IMR-90 (cell line): ENCODE results near the gene NT5C1B. TPM values are rescaled to one million over a fixed set of nuclear protein-coding genes. Genes with fewer than 3 reads are reported as not detected.

Experiments used
- ATAC-seq: fragments of 200-7000 bp; cut with Tn5 transposase; 2 replicates; pipeline ENCODE4 v1.9.1; 2020; ENCODE audit warnings: low read depth, mild to moderate bottlenecking, moderate library complexity
- BruUV-seq: library from RNA; stranded (reverse); fragments of 400-500 nt; replicated peaks from 2 replicates; lab custom pipeline; 2021; lab: Mats Ljungman, UMichigan
- CTCF ChIA-PET: fragments of 300-600 bp; formaldehyde crosslinking; extraction: SDS; loops from one replicate; lab custom pipeline; 2021; ENCODE audit warnings: antibody characterized with exemption; lab: Yijun Ruan, JAX
- POLR2A ChIA-PET: fragments of 300-600 bp; sonication (Branson Sonifier 250); formaldehyde crosslinking; loops from one replicate; lab custom pipeline; 2022; ENCODE audit warnings: antibody characterized with exemption; ENCODE audit not compliant: unreplicated experiment; lab: Charles Lee
- DNase-seq: peaks from one replicate; pipeline ENCODE4 v3.0.0; 2013
- H2AFZ ChIP-seq: replicated peaks from 2 replicates; pipeline ENCODE3; 2013; ENCODE audit warnings: low read length, mild to moderate bottlenecking; ENCODE audit not compliant: poor library complexity
- H2AK5ac ChIP-seq: 2 replicates; pipeline ENCODE4 v1.6.1; 2013; ENCODE audit warnings: low read depth, low read length, inconsistent platforms
- H2AK9ac ChIP-seq: replicated peaks from 2 replicates; pipeline ENCODE3; 2013; ENCODE audit warnings: mild to moderate bottlenecking, low read depth, low read length, moderate library complexity; ENCODE audit not compliant: poor library complexity
- H2BK120ac ChIP-seq: 2 replicates; pipeline ENCODE4 v1.6.1; 2013; ENCODE audit warnings: low read depth, low read length, inconsistent platforms
- H2BK15ac ChIP-seq: 3 replicates; pipeline ENCODE4 v1.6.1; 2013; ENCODE audit warnings: low read depth, low read length, inconsistent platforms
- H2BK20ac ChIP-seq: 2 replicates; pipeline ENCODE4 v1.6.1; 2013; ENCODE audit warnings: low read depth, mild to moderate bottlenecking, inconsistent platforms, low read length, moderate library complexity
- H2BK5ac ChIP-seq: 2 replicates; pipeline ENCODE4 v1.6.1; 2013; ENCODE audit warnings: mild to moderate bottlenecking, low read depth, low read length, inconsistent platforms; ENCODE audit not compliant: poor library complexity, severe bottlenecking
- H3K14ac ChIP-seq: replicated peaks from 2 replicates; pipeline ENCODE4 v1.6.1; 2013; ENCODE audit warnings: low read depth, low read length, inconsistent platforms
- H3K18ac ChIP-seq: 2 replicates; pipeline ENCODE4 v1.6.1; 2013; ENCODE audit warnings: low read depth, low read length, control low read depth
- H3K23ac ChIP-seq: 2 replicates; pipeline ENCODE4 v1.6.1; 2013; ENCODE audit warnings: low read depth, low read length, inconsistent platforms
- H3K27ac ChIP-seq: 2 replicates; pipeline ENCODE4 v1.5.1; 2013; ENCODE audit warnings: mild to moderate bottlenecking, control low read depth, low read length; ENCODE audit not compliant: insufficient read depth
- H3K27me3 ChIP-seq: 2 replicates; pipeline ENCODE4 v1.6.1; 2013; ENCODE audit warnings: low read length; ENCODE audit not compliant: control insufficient read depth, insufficient read depth
- H3K36me3 ChIP-seq: 2 replicates; pipeline ENCODE4 v1.6.1; 2013; ENCODE audit warnings: low read length, mixed read lengths; ENCODE audit not compliant: control insufficient read depth, insufficient read depth
- H3K4ac ChIP-seq: 2 replicates; pipeline ENCODE4 v1.6.1; 2013; ENCODE audit warnings: low read depth, low read length, inconsistent platforms
- H3K4me1 ChIP-seq: 2 replicates; pipeline ENCODE4 v1.6.1; 2013; ENCODE audit warnings: low read length, mixed read lengths; ENCODE audit not compliant: control insufficient read depth, insufficient read depth
- H3K4me2 ChIP-seq: 2 replicates; pipeline ENCODE4 v1.6.1; 2013; ENCODE audit warnings: low read depth, mild to moderate bottlenecking, control low read depth, low read length, moderate library complexity
- H3K4me3 ChIP-seq: 2 replicates; pipeline ENCODE4 v1.5.1; 2013; ENCODE audit warnings: low read depth, mild to moderate bottlenecking, control low read depth, low read length, moderate library complexity; ENCODE audit not compliant: insufficient read depth
- H3K56ac ChIP-seq: 2 replicates; pipeline ENCODE4 v1.6.1; 2013; ENCODE audit warnings: low read length, inconsistent platforms; ENCODE audit not compliant: insufficient read depth; ENCODE audit errors: extremely low read depth
- H3K79me1 ChIP-seq, 2 experiments: 2 replicates each; pipeline ENCODE4 v1.6.1; 2013; ENCODE audit warnings: low read length in 2 of 2, inconsistent platforms in 1 of 2, low read depth in 1 of 2
- H3K9ac ChIP-seq: 2 replicates; pipeline ENCODE4 v1.6.1; 2013; ENCODE audit warnings: low read depth, low read length, control low read depth
- H3K9me1 ChIP-seq: 2 replicates; pipeline ENCODE4 v1.6.1; 2013; ENCODE audit warnings: low read length, inconsistent platforms; ENCODE audit not compliant: insufficient read depth
- H3K9me3 ChIP-seq: 2 replicates; pipeline ENCODE4 v1.6.1; 2013; ENCODE audit warnings: low read length; ENCODE audit not compliant: control insufficient read depth, insufficient read depth
- H4K20me1 ChIP-seq: 2 replicates; pipeline ENCODE4 v1.6.1; 2013; ENCODE audit warnings: low read length, inconsistent platforms; ENCODE audit not compliant: insufficient read depth
- H4K5ac ChIP-seq: 2 replicates; pipeline ENCODE4 v1.6.1; 2013; ENCODE audit warnings: mild to moderate bottlenecking, low read depth, low read length, control low read depth
- H4K8ac ChIP-seq, 2 experiments: 2 replicates each; pipeline ENCODE4 v1.6.1; 2013; ENCODE audit warnings: low read depth in 2 of 2, low read length in 2 of 2, control low read depth in 1 of 2, inconsistent platforms in 1 of 2
- H4K91ac ChIP-seq: 2 replicates; pipeline ENCODE4 v1.6.1; 2013; ENCODE audit warnings: low read depth, low read length, inconsistent platforms; ENCODE audit not compliant: insufficient read depth
- CEBPB ChIP-seq: IDR thresholded peaks from 2 replicates; pipeline ENCODE4 v1.6.1; 2012; ENCODE audit warnings: low read depth, low read length, improper control_type of control experiment
- CTCF ChIP-seq: conservative IDR thresholded peaks from 2 replicates; pipeline ENCODE4 v1.5.1; 2012; ENCODE audit warnings: mild to moderate bottlenecking, low read depth, low read length, improper control_type of control experiment
- FOS ChIP-seq: fragments of 150-350 bp; IDR thresholded peaks from 2 replicates; pipeline ENCODE4 v1.6.1; 2016; ENCODE audit warnings: low read depth, low read length
- MAFK ChIP-seq: IDR thresholded peaks from 2 replicates; pipeline ENCODE4 v1.6.1; 2012; ENCODE audit warnings: low read depth, low read length, improper control_type of control experiment
- MAZ ChIP-seq: IDR thresholded peaks from 2 replicates; pipeline ENCODE4 v1.6.1; 2012; ENCODE audit warnings: low read depth, mild to moderate bottlenecking, low read length, improper control_type of control experiment, moderate library complexity, borderline replicate concordance
- MXI1 ChIP-seq: IDR thresholded peaks from 2 replicates; pipeline ENCODE4 v1.6.1; 2012; ENCODE audit warnings: low read depth, mild to moderate bottlenecking, low read length, moderate library complexity, borderline replicate concordance
- NFE2L2 ChIP-seq: fragments of 150-350 bp; IDR thresholded peaks from 2 replicates; pipeline ENCODE4 v1.6.1; 2016; ENCODE audit warnings: low read depth, mild to moderate bottlenecking, low read length
- POLR2A ChIP-seq: IDR thresholded peaks from 2 replicates; pipeline ENCODE4 v1.6.1; 2012; ENCODE audit warnings: mild to moderate bottlenecking, low read depth, low read length
- RAD21 ChIP-seq: IDR thresholded peaks from 2 replicates; pipeline ENCODE4 v1.6.1; 2012; ENCODE audit warnings: low read length, improper control_type of control experiment
- RFX5 ChIP-seq: IDR thresholded peaks from 2 replicates; pipeline ENCODE4 v1.8.0; 2012; ENCODE audit warnings: low read depth, mild to moderate bottlenecking, low read length, moderate library complexity
- SMC3 ChIP-seq: fragments of 150-350 bp; IDR thresholded peaks from 2 replicates; pipeline ENCODE4 v1.6.1; 2016; ENCODE audit warnings: low read depth, mild to moderate bottlenecking, antibody characterized with exemption, low read length, moderate library complexity
- WGBS, 2 experiments: methylation state at CpG; one replicate each; pipeline versions ENCODE4 v1.1.5 to v1.1.7; 2013; ENCODE audit warnings: missing lambda C conversion rate in 2 of 2; ENCODE audit not compliant: insufficient read length in 1 of 2; ENCODE audit errors: extremely low coverage in 2 of 2; 5-methylcytosine and 5-hydroxymethylcytosine counted together
- dilution Hi-C: fragments of 300-500 bp; cut with HindIII; formaldehyde crosslinking; loops from one replicate; pipeline ENCODE4 v1.14.3; 2018; ENCODE audit warnings: low sequenced_read_pairs; ENCODE audit not compliant: unreplicated experiment
- in situ Hi-C: fragments of 300-500 bp; cut with MboI; formaldehyde crosslinking; loops from 3 replicates; pipeline ENCODE4 v1.14.3; 2019; ENCODE audit warnings: low sequenced_read_pairs, inconsistent platforms, mixed read lengths
- intact Hi-C: fragments of 100-400 bp; cut with micrococcal nuclease; formaldehyde crosslinking; loops from 2 replicates; pipeline ENCODE4 v1.10.0; 2022
- polyA plus RNA-seq, 3 experiments: library from polyadenylated mRNA; depleted of rRNA; stranded (reverse); fragments of >200 nt; gene quantifications; 2 replicates each; pipeline ENCODE4 v1.2.3, GENCODE V29; 2012; ENCODE audit warnings: low replicate concordance in 1 of 3
- total RNA-seq: library from RNA; depleted of rRNA; stranded (reverse); fragments of >200 nt; gene quantifications from 2 replicates; pipeline ENCODE4 v1.2.3, GENCODE V29; 2012

Gene NT5C1B
- total and polyA plus RNA-seq, 2 of the 4 experiments (the other 2 are of a cell fraction): not detected

DNA sequence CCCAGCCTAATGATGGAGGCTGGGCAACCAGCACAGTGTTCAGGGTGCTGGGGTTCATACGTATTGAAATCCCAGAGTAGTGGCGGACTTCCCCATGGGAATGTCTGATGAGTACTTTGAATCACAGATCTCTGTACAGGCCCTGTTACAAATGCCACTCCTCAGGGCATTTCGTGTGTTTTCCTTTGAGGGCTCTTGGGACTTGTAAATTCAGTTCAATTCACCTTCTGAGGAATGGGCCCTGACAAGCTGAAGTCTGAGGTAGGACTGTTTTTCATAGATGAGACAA, 28.6 kb downstream of the NT5C1B start:
- peak overlapping the region; percentile 94 to 97 for H4K8ac ChIP-seq
- H2AK9ac ChIP-seq: no peak overlapping the region
- no peak overlapping the region for H3K23ac ChIP-seq
- H3K4me3 ChIP-seq: peak overlapping the region; percentile 68
- H2BK120ac ChIP-seq: peak overlapping the region; percentile 31; the same call in 1 of the 2 replicates
- peak overlapping the region; percentile 89 for H3K14ac ChIP-seq
- no peak for TF ChIP-seq MAFK
- TF ChIP-seq CTCF: no peak
- TF ChIP-seq FOS: no peak
- no peak for TF ChIP-seq RFX5
- TF ChIP-seq NFE2L2: no peak
- no peak for TF ChIP-seq RAD21
- no peak for TF ChIP-seq MXI1
- TF ChIP-seq CEBPB: no peak
- TF ChIP-seq MAZ: no peak
- TF ChIP-seq SMC3: no peak
- no peak for TF ChIP-seq POLR2A
- H4K91ac ChIP-seq: peak overlapping the region; percentile 74
- dilution Hi-C loops: no loop called here
- peaks cover 2% of the 10 kb centered on the region; the same call in 1 of the 2 replicates for H3K9me3 ChIP-seq
- no TSS peak for BruUV-seq
- intact Hi-C loops: no loop called here
- peak overlapping the region; percentile 89 for H3K4me2 ChIP-seq
- H3K4me1 ChIP-seq: peaks cover 4% of the 10 kb centered on the region; the same call in 1 of the 2 replicates
- peak overlapping the region; percentile 73 for H3K56ac ChIP-seq
- H3K4ac ChIP-seq: peak overlapping the region; percentile 81
- peak overlapping the region; percentile 66 for H3K9ac ChIP-seq
- H3K27ac ChIP-seq: peak overlapping the region; percentile 69
- ChIA-PET POLR2A (no interaction called here), CTCF (no interaction called here)
- H4K5ac ChIP-seq: peak overlapping the region; percentile 98
- H3K18ac ChIP-seq: peak overlapping the region; percentile 51; the same call in 1 of the 2 replicates
- no peaks in the 10 kb centered on the region for H3K27me3 ChIP-seq
- in situ Hi-C loops: no loop called here
- H3K9me1 ChIP-seq: no peaks in the 10 kb centered on the region; the same call in 1 of the 2 replicates
- H2BK20ac ChIP-seq: peak overlapping the region; percentile 10; the same call in 1 of the 2 replicates
- H2AK5ac ChIP-seq: peak overlapping the region; percentile 23; the same call in 1 of the 2 replicates
- H3K36me3 ChIP-seq: no peaks in the 10 kb centered on the region
- no peaks in the 10 kb centered on the region for H4K20me1 ChIP-seq
- H2AFZ ChIP-seq: peak overlapping the region; percentile 88
- ATAC-seq (no peak), DNase-seq (no peak)
- H2BK5ac ChIP-seq: peak overlapping the region; percentile 66
- H3K79me1 ChIP-seq: peaks cover 19 to 36% of the 10 kb centered on the region in 2 experiments
- 0% methylated on average over 2 of the region's 3 CpGs; no CpG with 5 or more reads in 1 of the 2 experiments for WGBS, 2 experiments
- H2BK15ac ChIP-seq: no peak overlapping the region; the same call in 2 of the 3 replicates
